AG09319 (cell line): Measurements from ENCODE around the gene F13A1.
"Not testable (repeated sequence)": the region's sequence is repeated elsewhere in the genome, so short reads cannot be mapped to it uniquely, and the experiment has no call there.

Experiments
- DNase-seq: peaks from one replicate; pipeline ENCODE4 v3.0.0-alpha.2; 2010; ENCODE audit warnings: low read depth; ENCODE audit errors: extremely low read depth
- CTCF ChIP-seq: IDR thresholded peaks from 2 replicates; pipeline ENCODE4 v1.5.1; 2011; ENCODE audit warnings: low read depth, mild to moderate bottlenecking, inconsistent platforms, low read length, moderate library complexity

The F13A1 gene

GRCh38 chr6:6317825-6318733, 2.4 kb downstream of the F13A1 start:
- no peak for DNase-seq
- TF ChIP-seq CTCF = no peak

- no peak for DNase-seq
- TF ChIP-seq CTCF = no peak
Measured at GRCh38 chr6:6317386-6317785, 3.1 kb downstream of the F13A1 start.

GRCh38 chr6:6315660-6316059, 4.8 kb downstream of the F13A1 start:
- peak; percentile 78 for TF ChIP-seq CTCF
- no peak for DNase-seq

- TF ChIP-seq CTCF = no peak
- no peak for DNase-seq
Measured at GRCh38 chr6:6314596-6314995, 5.9 kb downstream of the F13A1 start.

- no peak for DNase-seq
- no peak for TF ChIP-seq CTCF
Measured at GRCh38 chr6:6312901-6313441, 7.5 kb downstream of the F13A1 start.

GRCh38 chr6:6305575-6305974, 14.9 kb downstream of the F13A1 start:
- no peak for DNase-seq
- TF ChIP-seq CTCF = no peak

GRCh38 chr6:6300383-6300782, 20.1 kb downstream of the F13A1 start:
- DNase-seq = not testable (repeated sequence)
